Measurements from ENCODE around the gene PDCD5. TPM values are rescaled to one million over a fixed set of nuclear protein-coding genes. Genes with fewer than 3 reads are reported as not detected.

PDCD5 gene
- total RNA-seq, 4 donors from 2014 or later = 76.7 to 175 (median 106) TPM

DNA sequence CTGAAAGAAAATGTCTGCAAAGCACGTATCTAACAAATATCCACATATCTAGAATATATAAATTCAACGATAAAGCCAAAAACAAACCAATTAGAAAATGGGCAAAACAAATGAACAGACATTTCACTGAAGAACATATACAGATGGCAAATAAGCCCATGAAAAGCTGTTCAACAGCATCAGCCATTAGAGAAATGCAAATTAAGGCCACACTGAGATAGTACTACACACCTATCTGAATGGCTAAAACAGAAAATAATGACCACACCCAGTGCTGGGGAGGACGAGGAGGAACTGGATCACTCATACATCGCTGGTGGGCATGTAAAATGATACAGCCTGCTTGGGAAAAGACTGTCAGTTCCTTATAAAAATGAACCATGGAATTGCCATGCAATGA, 32.0 kb downstream of the PDCD5 start:
- H3K4me3 ChIP-seq = no peak overlapping the region
- DNase-seq = no peak
- 50 to 80% methylated on average over 2 to 4 of the region's 4 CpGs for WGBS, 2 donors (ENCODE audit: low coverage in 1 of 2)
- intact Hi-C loops (cut with DNase I; ENCODE audit: low total_unique reads) (no loop called here), in situ Hi-C loops (cut with MboI; ENCODE audit: low pct_ligation_motif_present in 1 of 4, low pct_unique_long_range_greater_than_20kb in 1 of 4, low sequenced_read_pairs in 3 of 4) (no loop called here)
- TF ChIP-seq EP300 (IDR thresholded peaks at IDR 0.05; ENCODE audit: low read depth) (no peak), POLR2A (IDR thresholded peaks at IDR 0.05) (no peak), POLR2AphosphoS5 (IDR thresholded peaks at IDR 0.05) (no peak)
- TF ChIP-seq, protein P1, sequence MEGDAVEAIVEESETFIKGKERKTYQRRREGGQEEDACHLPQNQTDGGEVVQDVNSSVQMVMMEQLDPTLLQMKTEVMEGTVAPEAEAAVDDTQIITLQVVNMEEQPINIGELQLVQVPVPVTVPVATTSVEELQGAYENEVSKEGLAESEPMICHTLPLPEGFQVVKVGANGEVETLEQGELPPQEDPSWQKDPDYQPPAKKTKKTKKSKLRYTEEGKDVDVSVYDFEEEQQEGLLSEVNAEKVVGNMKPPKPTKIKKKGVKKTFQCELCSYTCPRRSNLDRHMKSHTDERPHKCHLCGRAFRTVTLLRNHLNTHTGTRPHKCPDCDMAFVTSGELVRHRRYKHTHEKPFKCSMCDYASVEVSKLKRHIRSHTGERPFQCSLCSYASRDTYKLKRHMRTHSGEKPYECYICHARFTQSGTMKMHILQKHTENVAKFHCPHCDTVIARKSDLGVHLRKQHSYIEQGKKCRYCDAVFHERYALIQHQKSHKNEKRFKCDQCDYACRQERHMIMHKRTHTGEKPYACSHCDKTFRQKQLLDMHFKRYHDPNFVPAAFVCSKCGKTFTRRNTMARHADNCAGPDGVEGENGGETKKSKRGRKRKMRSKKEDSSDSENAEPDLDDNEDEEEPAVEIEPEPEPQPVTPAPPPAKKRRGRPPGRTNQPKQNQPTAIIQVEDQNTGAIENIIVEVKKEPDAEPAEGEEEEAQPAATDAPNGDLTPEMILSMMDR (IDR thresholded peaks at IDR 0.05) = no peak
- H3K36me3 ChIP-seq = peaks cover 0 to 41% (median 17%) of the 10 kb centered on the region in 4 donors
- no peaks in the 10 kb centered on the region for H3K4me1 ChIP-seq
- no peak overlapping the region for H3K27ac ChIP-seq
- no peaks in the 10 kb centered on the region for H3K27me3 ChIP-seq
- no peaks in the 10 kb centered on the region for H3K9me3 ChIP-seq

DNA sequence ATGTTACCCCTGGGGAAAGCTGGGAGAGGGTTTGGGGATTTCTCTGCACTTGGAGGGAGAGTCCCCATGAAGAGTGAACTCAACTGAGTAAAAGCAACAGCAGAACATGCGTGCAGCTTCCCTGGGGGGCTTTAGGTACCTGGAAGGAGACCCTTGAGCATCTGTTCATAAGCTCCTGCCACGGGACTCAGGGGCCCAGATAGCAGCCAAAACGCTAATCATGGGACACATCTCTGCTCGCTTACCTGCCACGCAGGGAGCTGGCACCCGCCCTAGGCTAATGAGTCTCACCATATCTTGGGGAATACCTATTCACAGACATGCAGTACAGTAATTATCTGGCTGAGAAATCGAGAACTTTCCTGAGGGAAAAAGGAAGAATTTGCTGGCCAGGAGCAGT, 33.9 kb downstream of the PDCD5 start:
- intact Hi-C loops (cut with DNase I; ENCODE audit: low total_unique reads) (no loop called here), in situ Hi-C loops (cut with MboI; ENCODE audit: low pct_ligation_motif_present in 1 of 4, low pct_unique_long_range_greater_than_20kb in 1 of 4, low sequenced_read_pairs in 3 of 4) (no loop called here)
- H3K27me3 ChIP-seq = no peaks in the 10 kb centered on the region
- no peak overlapping the region for H3K27ac ChIP-seq
- DNase-seq = no peak
- no peaks in the 10 kb centered on the region for H3K9me3 ChIP-seq
- 88% methylated on average over 7 of the region's 7 CpGs; no CpG with 5 or more reads in 1 of the 2 donors for WGBS, 2 donors (ENCODE audit: low coverage in 1 of 2)
- H3K36me3 ChIP-seq = peaks cover 0 to 57% (median 25%) of the 10 kb centered on the region in 4 donors
- no peak for TF ChIP-seq POLR2AphosphoS5 (IDR thresholded peaks at IDR 0.05)
- TF ChIP-seq POLR2A (IDR thresholded peaks at IDR 0.05) = no peak
- TF ChIP-seq EP300 (IDR thresholded peaks at IDR 0.05; ENCODE audit: low read depth) = no peak
- TF ChIP-seq, protein P1 (IDR thresholded peaks at IDR 0.05) = no peak
- H3K4me3 ChIP-seq = no peak overlapping the region
- no peaks in the 10 kb centered on the region for H3K4me1 ChIP-seq

DNA sequence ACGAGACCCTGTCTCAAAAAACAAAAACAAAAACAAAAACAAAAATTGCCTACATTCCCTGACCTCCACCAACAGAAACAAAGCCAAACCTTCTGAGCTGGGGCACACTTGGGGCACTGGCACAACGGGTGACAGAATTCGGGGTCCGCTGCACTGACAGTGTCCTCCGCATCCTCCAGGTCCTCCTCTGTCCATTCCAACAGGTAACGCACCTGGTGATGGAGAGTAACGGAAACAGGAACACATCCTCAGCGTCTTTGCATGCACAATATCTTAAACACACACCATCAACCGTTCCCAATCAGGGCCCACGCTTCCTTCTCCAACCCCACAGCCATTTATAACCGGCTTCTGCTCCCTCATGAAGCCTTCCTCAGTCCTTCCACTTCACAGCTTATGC, 34.6 kb downstream of the PDCD5 start:
- H3K9me3 ChIP-seq = no peaks in the 10 kb centered on the region
- in situ Hi-C loops (cut with MboI; ENCODE audit: low pct_ligation_motif_present in 1 of 4, low pct_unique_long_range_greater_than_20kb in 1 of 4, low sequenced_read_pairs in 3 of 4) = no loop called here
- DNase-seq = no peak
- H3K27ac ChIP-seq = no peak overlapping the region
- no peak for TF ChIP-seq EP300 (IDR thresholded peaks at IDR 0.05; ENCODE audit: low read depth)
- TF ChIP-seq POLR2AphosphoS5 (IDR thresholded peaks at IDR 0.05) = no peak
- 86 to 93% methylated on average over 3 to 11 of the region's 11 CpGs for WGBS, 2 donors (ENCODE audit: low coverage in 1 of 2)
- H3K4me1 ChIP-seq = no peaks in the 10 kb centered on the region
- intact Hi-C loops (cut with DNase I; ENCODE audit: low total_unique reads) = no loop called here
- H3K27me3 ChIP-seq = no peaks in the 10 kb centered on the region
- peaks cover 0 to 59% (median 27%) of the 10 kb centered on the region in 4 donors for H3K36me3 ChIP-seq
- H3K4me3 ChIP-seq = no peak overlapping the region

DNA sequence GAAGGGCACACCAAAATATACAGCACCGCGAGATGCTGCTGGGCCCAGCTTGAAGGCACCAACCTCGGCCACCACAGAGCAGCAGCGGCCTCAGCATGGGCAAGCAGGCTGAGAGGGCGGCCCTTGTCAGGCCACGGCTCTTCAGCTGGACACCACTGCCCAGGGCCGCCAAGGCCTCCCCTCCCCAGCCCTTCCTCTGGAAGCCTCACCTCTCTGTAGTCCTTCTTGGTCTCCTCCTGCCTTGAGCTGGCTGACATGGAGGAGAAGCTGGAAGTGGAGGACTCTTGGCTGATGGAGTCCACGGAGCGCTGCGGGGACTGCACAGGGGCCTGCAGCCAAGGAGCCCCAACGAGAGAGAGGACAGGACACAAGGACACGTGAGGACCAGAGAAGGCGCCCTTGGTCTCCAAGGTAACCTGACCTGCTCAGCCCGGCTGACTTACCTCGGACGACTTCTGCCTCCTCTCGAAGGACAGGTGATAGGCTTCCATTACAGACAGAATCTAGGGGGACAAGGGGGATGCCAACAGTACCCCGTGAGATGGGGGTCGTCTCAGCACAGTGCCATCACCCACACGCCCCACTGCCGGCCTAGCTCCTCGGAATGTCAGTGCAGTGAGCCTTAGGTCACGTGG, 38.2 kb downstream of the PDCD5 start:
- Histone ChIP-seq H3K4me1 (no peaks in the 10 kb centered on the region), H3K9me3 (no peaks in the 10 kb centered on the region), H3K27ac (no peak overlapping the region), H3K27me3 (no peaks in the 10 kb centered on the region), H3K36me3 (peaks cover 0 to 81% (median 30%) of the 10 kb centered on the region in 4 donors), H3K4me3 (no peak overlapping the region)
- WGBS, 2 donors (ENCODE audit: low coverage in 1 of 2) = 97% methylated on average over 23 of the region's 23 CpGs; no CpG with 5 or more reads in 1 of the 2 donors
- TF ChIP-seq POLR2AphosphoS5 (IDR thresholded peaks at IDR 0.05) (no peak), POLR2A (IDR thresholded peaks at IDR 0.05) (no peak)
- TF ChIP-seq, protein P1 (IDR thresholded peaks at IDR 0.05) = no peak
- DNase-seq = no peak
- intact Hi-C loops (cut with DNase I; ENCODE audit: low total_unique reads) (no loop called here), in situ Hi-C loops (cut with MboI; ENCODE audit: low pct_ligation_motif_present in 1 of 4, low pct_unique_long_range_greater_than_20kb in 1 of 4, low sequenced_read_pairs in 3 of 4) (no loop called here)

DNA sequence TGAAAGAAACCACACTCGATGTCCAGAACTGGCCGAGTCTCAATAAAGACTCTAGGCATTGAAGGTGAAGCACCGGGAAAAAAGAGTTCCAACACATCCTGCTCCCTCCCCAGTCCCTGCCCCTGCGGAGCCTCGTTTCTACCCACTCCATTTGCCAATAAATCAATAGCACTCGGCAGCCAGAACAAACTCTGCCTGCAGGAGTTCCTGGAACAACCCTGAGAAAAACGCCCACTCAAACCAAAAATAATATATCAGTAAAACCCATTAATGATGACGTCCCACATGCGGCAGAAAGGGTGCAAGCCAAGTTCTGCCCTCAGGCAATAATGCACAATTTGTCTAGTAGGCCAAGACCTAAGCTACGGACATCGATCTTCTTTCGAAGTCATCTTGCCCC, 41.0 kb downstream of the PDCD5 start:
- Histone ChIP-seq H3K4me3 (no peak overlapping the region), H3K9me3 (no peaks in the 10 kb centered on the region), H3K27ac (no peak overlapping the region), H3K36me3 (peaks cover 0 to 76% (median 29%) of the 10 kb centered on the region in 4 donors), H3K4me1 (no peaks in the 10 kb centered on the region), H3K27me3 (no peaks in the 10 kb centered on the region)
- in situ Hi-C loops (cut with MboI; ENCODE audit: low pct_ligation_motif_present in 1 of 4, low pct_unique_long_range_greater_than_20kb in 1 of 4, low sequenced_read_pairs in 3 of 4) = no loop called here
- intact Hi-C loops (cut with DNase I; ENCODE audit: low total_unique reads) = no loop called here
- TF ChIP-seq POLR2A (IDR thresholded peaks at IDR 0.05) (no peak), POLR2AphosphoS5 (IDR thresholded peaks at IDR 0.05) (no peak), EP300 (IDR thresholded peaks at IDR 0.05; ENCODE audit: low read depth) (no peak)
- TF ChIP-seq, protein P1 (IDR thresholded peaks at IDR 0.05) = no peak
- no peak for DNase-seq
- 77 to 85% methylated on average over 7 to 12 of the region's 12 CpGs for WGBS, 2 donors (ENCODE audit: low coverage in 1 of 2)
